Colonic mucosa (tissue), 4 donors: ENCODE measurements around the gene C1orf105. TPM values are rescaled to one million over a fixed set of nuclear protein-coding genes. Genes with fewer than 3 reads are reported as not detected.

ENCODE experiments used
- DNase-seq: peaks from one replicate; pipeline ENCODE4 v3.0.0-alpha.2; 2020
- H3K27ac ChIP-seq: fragments of 200-600 bp; one replicate; pipeline ENCODE4 v1.8.0; 2021
- H3K27me3 ChIP-seq: fragments of 200-600 bp; one replicate; pipeline ENCODE4 v1.8.0; 2021
- H3K36me3 ChIP-seq: fragments of 200-600 bp; one replicate; pipeline ENCODE4 v1.8.0; 2021
- H3K4me1 ChIP-seq: fragments of 200-600 bp; one replicate; pipeline ENCODE4 v1.8.0; 2021; ENCODE audit warnings: mild to moderate bottlenecking
- H3K4me3 ChIP-seq: fragments of 200-600 bp; one replicate; pipeline ENCODE4 v1.8.0; 2021
- H3K9ac ChIP-seq, 2 donors: one replicate each; pipeline ENCODE4 v1.7.0; 2013; ENCODE audit warnings: control low read depth in 2 of 2, low read depth in 2 of 2, low read length in 2 of 2
- H3K9me3 ChIP-seq: fragments of 200-600 bp; one replicate; pipeline ENCODE4 v1.8.0; 2021
- CTCF ChIP-seq: fragments of 200-600 bp; IDR thresholded peaks from one replicate; pipeline ENCODE4 v1.8.0; 2022; ENCODE audit warnings: antibody characterized with exemption, mild to moderate bottlenecking
- intact Hi-C: fragments of 100-400 bp; cut with DNase I; formaldehyde crosslinking; loops from one replicate; pipeline ENCODE4 v1.14.1; 2022
- total RNA-seq, 2 donors: library from RNA; stranded (reverse); fragmentation: NEBNext Ultra II Directional in 1 of 2; extraction: Animal tissue kit (Norgen Biotek cat#: 25700) in 1 of 2; gene quantifications; one replicate each; pipeline ENCODE4 v1.2.1, GENCODE V29; 2021
- donor health status: healthy.
- donor health status: DM: no; HTN: no; CAD: no.
- donor health status: DM: no; HTN: no; CAD: no.

Gene C1orf105
- total RNA-seq, 2 donors from 2014 or later, result not detected

GRCh38 chr1:172449585-172450523, 29.4 kb downstream of the C1orf105 start:
- H3K9me3 ChIP-seq, result no peaks in the 10 kb centered on the region
- no peaks in the 10 kb centered on the region for H3K27me3 ChIP-seq
- peak; percentile 56 for DNase-seq
- peaks cover 6% of the 10 kb centered on the region for H3K4me1 ChIP-seq
- intact Hi-C loops, result loop anchor here (5.0 to 10.0 kb wide), 3 partner anchors 267 to 445 kb away; no protein-coding TSS in a partner anchor
- no peaks in the 10 kb centered on the region for H3K36me3 ChIP-seq
- peak overlapping the region in 1 of 2 donors; percentile 41 for H3K9ac ChIP-seq
- no peak overlapping the region for H3K27ac ChIP-seq
- no peak overlapping the region for H3K4me3 ChIP-seq
- peak; percentile 91 for TF ChIP-seq CTCF

DNA sequence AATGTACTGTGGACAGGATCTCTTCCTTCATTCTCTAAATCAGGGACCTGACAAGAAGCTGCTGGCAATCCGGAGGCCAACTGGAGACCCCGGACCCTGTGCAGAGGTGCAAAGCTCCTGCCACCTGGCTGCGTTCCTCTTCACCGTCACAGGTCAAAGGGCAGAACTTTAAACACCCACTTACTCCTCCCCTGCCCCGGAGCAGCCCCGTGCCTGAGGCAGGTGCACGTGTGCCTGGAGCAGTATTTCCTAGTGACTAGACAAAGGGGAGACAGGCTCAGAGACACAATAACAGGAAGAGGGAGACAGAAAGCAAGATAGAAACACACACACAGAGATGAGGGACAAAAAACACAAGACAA, 30.0 kb downstream of the C1orf105 start:
- H3K4me1 ChIP-seq, result peaks cover 6% of the 10 kb centered on the region
- peak; percentile 65 for DNase-seq
- peak overlapping the region in 1 of 2 donors; percentile 41 for H3K9ac ChIP-seq
- no peak overlapping the region for H3K27ac ChIP-seq
- H3K36me3 ChIP-seq, result no peaks in the 10 kb centered on the region
- H3K4me3 ChIP-seq, result no peak overlapping the region
- TF ChIP-seq CTCF, result no peak
- no peaks in the 10 kb centered on the region for H3K27me3 ChIP-seq
- no peaks in the 10 kb centered on the region for H3K9me3 ChIP-seq
- intact Hi-C loops, result loop anchor here (5.0 kb wide), 1 partner anchor 277 kb away; no protein-coding TSS in a partner anchor

GRCh38 chr1:172451002-172451443, 30.5 kb downstream of the C1orf105 start:
- peaks cover 6% of the 10 kb centered on the region for H3K4me1 ChIP-seq
- H3K27me3 ChIP-seq, result no peaks in the 10 kb centered on the region
- TF ChIP-seq CTCF, result no peak
- DNase-seq, result peak; percentile 26
- H3K27ac ChIP-seq, result no peak overlapping the region
- no peaks in the 10 kb centered on the region for H3K9me3 ChIP-seq
- intact Hi-C loops, result loop anchor here (5.0 kb wide), 1 partner anchor 276 kb away; no protein-coding TSS in a partner anchor
- peak overlapping the region in 1 of 2 donors; percentile 41 for H3K9ac ChIP-seq
- H3K36me3 ChIP-seq, result no peaks in the 10 kb centered on the region
- no peak overlapping the region for H3K4me3 ChIP-seq

DNA sequence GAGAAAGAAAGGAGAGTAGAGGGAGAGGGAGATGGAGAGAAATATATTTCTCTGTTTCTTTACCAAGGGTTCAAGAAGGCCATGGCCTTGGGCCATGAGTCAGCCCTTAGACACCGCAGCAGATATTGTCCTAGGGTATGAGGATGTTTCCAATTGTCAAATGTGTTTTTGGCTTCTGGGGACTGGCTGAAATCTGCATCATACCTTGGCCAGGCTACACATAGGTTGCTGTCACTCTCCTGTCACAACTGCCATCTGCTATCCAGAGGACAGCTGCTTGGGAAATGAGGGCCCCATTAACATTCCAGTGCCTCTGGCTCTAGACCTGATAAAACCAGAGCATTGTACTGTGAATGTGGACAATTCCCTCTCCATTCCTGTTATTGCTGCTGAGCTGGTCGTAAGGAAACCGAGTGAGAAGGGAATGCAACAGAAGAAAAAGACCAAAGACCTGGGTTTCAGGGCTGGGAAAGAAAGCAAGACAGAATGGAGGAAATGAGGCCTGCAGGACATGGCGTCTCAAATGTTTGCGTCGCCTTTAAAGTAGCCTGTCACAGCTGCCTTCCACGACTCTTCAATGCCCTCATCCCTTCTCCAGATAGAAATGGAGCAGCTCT, 32.2 kb downstream of the C1orf105 start:
- TF ChIP-seq CTCF, result no peak
- Histone ChIP-seq H3K4me1 (peaks cover 6% of the 10 kb centered on the region), H3K27ac (no peak overlapping the region), H3K36me3 (no peaks in the 10 kb centered on the region), H3K9ac (no peak overlapping the region), H3K27me3 (no peaks in the 10 kb centered on the region), H3K4me3 (no peak overlapping the region), H3K9me3 (no peaks in the 10 kb centered on the region)
- no peak for DNase-seq
- intact Hi-C loops, result loop anchor here (5.0 kb wide), 1 partner anchor 275 kb away; no protein-coding TSS in a partner anchor

- Histone ChIP-seq H3K27me3 (no peaks in the 10 kb centered on the region), H3K36me3 (no peaks in the 10 kb centered on the region), H3K4me3 (no peak overlapping the region), H3K9me3 (no peaks in the 10 kb centered on the region), H3K27ac (no peak overlapping the region), H3K4me1 (peaks cover 6% of the 10 kb centered on the region), H3K9ac (no peak overlapping the region)
- no peak for DNase-seq
- intact Hi-C loops, result loop anchor here (5.0 kb wide), 1 partner anchor 274 kb away; no protein-coding TSS in a partner anchor
- no peak for TF ChIP-seq CTCF
Observed at GRCh38 chr1:172453153-172453545, 32.7 kb downstream of the C1orf105 start.
